Measurements from ENCODE around the gene TSNAX.

The TSNAX gene

DNA sequence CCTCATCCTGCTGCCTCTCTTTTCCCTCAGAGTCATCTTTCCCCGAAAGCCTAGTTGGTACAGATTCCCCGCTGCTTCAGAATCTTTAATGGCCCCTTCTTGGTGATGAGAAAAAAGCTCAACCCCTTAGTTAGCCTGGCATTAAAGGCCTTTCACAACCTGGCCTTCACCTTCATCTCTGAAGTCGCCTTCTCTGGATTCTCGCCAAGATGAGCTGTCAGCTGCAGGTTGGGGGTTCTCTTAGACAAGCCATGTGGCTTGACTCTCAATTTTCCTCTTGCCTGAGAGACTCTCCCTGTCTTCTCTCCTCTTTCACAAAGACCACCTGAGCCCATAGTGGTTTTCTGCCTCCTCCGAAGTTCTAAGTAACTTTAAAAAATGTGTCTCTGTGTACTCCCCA is 82.6 kb downstream of the TSNAX start:
- DNase-seq (ENCODE audit: low spot score), result no peak
- TF ChIP-seq, protein P1, sequence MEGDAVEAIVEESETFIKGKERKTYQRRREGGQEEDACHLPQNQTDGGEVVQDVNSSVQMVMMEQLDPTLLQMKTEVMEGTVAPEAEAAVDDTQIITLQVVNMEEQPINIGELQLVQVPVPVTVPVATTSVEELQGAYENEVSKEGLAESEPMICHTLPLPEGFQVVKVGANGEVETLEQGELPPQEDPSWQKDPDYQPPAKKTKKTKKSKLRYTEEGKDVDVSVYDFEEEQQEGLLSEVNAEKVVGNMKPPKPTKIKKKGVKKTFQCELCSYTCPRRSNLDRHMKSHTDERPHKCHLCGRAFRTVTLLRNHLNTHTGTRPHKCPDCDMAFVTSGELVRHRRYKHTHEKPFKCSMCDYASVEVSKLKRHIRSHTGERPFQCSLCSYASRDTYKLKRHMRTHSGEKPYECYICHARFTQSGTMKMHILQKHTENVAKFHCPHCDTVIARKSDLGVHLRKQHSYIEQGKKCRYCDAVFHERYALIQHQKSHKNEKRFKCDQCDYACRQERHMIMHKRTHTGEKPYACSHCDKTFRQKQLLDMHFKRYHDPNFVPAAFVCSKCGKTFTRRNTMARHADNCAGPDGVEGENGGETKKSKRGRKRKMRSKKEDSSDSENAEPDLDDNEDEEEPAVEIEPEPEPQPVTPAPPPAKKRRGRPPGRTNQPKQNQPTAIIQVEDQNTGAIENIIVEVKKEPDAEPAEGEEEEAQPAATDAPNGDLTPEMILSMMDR (IDR thresholded peaks at IDR 0.05; ENCODE audit: extremely low read depth, insufficient read depth, missing control alignments), result no peak
- in situ Hi-C loops (cut with MboI; ENCODE audit: low pct_unique_long_range_greater_than_20kb, low sequenced_read_pairs, unreplicated experiment), result no loop called here

DNA sequence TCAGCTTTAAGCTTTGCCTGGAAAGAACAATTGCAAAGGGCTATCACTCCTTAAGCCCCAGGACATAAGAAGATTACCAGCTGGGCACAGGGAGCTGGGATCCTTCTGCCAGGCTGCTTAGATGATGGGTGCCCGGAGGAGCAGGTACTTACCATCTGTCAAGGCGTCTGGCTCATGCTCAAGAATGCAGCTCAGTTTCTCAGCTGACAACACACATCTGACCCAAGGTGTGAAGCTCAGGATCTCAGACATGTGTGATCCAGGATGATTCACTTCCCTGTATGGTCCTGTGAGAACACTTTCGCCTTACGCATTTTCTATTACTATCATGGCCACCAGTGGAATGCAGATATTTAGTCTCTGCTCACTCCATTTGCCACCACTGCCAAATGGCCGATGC is 83.4 kb downstream of the TSNAX start:
- in situ Hi-C loops (cut with MboI; ENCODE audit: low pct_unique_long_range_greater_than_20kb, low sequenced_read_pairs, unreplicated experiment), result no loop called here
- DNase-seq (ENCODE audit: low spot score), result no peak
- TF ChIP-seq, protein P1 (IDR thresholded peaks at IDR 0.05; ENCODE audit: extremely low read depth, insufficient read depth, missing control alignments), result no peak

- in situ Hi-C loops (cut with MboI; ENCODE audit: low pct_unique_long_range_greater_than_20kb, low sequenced_read_pairs, unreplicated experiment), result no loop called here
- TF ChIP-seq, protein P1 (IDR thresholded peaks at IDR 0.05; ENCODE audit: extremely low read depth, insufficient read depth, missing control alignments), result no peak
- no peak for DNase-seq (ENCODE audit: low spot score)
These were observed 84.1 kb downstream of the TSNAX start for GRCh38 chr1:231612393-231613089.

GRCh38 chr1:231613419-231614349 is 85.2 kb downstream of the TSNAX start:
- in situ Hi-C loops (cut with MboI; ENCODE audit: low pct_unique_long_range_greater_than_20kb, low sequenced_read_pairs, unreplicated experiment), result no loop called here
- peak; percentile 32 for DNase-seq (ENCODE audit: low spot score)
- TF ChIP-seq, protein P1 (IDR thresholded peaks at IDR 0.05; ENCODE audit: extremely low read depth, insufficient read depth, missing control alignments), result no peak
